ENCODE data around the gene BANF1. TPM values are rescaled to one million over a fixed set of nuclear protein-coding genes. Genes with fewer than 3 reads are reported as not detected.

The BANF1 gene
- total and polyA plus RNA-seq, 9 of the 15 experiments (the other 6 are each of a cell fraction or from before 2014, with no cell fraction given): 108 to 651 (median 263) TPM

DNA sequence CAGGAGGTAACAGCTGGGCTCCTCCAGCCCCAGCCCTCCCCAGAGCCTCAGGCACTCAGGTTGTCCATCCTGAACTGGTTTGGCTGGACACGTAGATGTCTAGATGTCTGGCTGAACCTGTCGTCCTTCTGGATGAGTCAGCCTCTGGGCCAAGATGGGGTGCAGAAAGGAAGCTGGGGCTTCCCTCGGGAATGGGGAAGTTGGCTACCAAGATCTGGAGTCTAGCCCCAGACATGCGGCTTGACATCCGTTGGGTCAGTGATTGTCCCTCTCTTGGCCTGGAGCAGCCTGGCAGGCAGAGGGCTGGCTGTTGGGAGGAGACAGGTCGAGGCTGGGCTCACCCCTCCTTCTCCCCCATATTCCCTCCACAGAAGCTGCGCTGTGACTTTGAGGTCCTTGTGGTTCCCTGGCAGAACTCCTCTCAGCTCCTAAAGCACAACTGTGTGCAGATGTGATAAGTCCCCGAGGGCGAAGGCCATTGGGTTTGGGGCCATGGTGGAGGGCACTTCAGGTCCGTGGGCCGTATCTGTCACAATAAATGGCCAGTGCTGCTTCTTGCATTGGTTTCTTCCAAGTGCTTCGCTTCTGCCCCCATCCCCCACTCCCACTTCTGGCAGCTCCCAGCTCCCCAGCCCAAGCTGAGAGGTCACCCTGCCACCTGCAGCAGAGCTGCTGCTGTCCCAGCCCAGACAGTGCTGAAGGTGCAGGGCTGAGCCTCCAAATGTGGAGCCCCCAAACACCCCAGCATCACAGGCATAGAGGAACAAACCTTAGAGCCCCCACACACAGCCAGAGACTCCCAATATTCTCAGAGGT is 10.9 kb downstream of the BANF1 start (continued):
- TF ChIP-seq, protein P1, sequence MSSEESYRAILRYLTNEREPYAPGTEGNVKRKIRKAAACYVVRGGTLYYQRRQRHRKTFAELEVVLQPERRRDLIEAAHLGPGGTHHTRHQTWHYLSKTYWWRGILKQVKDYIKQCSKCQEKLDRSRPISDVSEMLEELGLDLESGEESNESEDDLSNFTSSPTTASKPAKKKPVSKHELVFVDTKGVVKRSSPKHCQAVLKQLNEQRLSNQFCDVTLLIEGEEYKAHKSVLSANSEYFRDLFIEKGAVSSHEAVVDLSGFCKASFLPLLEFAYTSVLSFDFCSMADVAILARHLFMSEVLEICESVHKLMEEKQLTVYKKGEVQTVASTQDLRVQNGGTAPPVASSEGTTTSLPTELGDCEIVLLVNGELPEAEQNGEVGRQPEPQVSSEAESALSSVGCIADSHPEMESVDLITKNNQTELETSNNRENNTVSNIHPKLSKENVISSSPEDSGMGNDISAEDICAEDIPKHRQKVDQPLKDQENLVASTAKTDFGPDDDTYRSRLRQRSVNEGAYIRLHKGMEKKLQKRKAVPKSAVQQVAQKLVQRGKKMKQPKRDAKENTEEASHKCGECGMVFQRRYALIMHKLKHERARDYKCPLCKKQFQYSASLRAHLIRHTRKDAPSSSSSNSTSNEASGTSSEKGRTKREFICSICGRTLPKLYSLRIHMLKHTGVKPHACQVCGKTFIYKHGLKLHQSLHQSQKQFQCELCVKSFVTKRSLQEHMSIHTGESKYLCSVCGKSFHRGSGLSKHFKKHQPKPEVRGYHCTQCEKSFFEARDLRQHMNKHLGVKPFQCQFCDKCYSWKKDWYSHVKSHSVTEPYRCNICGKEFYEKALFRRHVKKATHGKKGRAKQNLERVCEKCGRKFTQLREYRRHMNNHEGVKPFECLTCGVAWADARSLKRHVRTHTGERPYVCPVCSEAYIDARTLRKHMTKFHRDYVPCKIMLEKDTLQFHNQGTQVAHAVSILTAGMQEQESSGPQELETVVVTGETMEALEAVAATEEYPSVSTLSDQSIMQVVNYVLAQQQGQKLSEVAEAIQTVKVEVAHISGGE (CRISPR knock-in tag; IDR thresholded peaks at IDR 0.05): peak in 1 of 3 experiments; percentile 50; a peak in 2 of 6 replicates
- TF ChIP-seq ZFX (CRISPR knock-in tag; IDR thresholded peaks at IDR 0.05) (no peak), ZNF143 (CRISPR knock-in tag; IDR thresholded peaks at IDR 0.05) (peak; percentile 58), BRD4 (IDR thresholded peaks at IDR 0.05) (no peak), SAP30 (IDR thresholded peaks at IDR 0.05; ENCODE audit: borderline replicate concordance, insufficient read depth, low read depth, low read length, poor library complexity, severe bottlenecking) (no peak), NR2C1 (IDR thresholded peaks at IDR 0.05) (0 out of 2 replicates have a peak, but pooled peaks have one; percentile 40), NR2C1 (tag; IDR thresholded peaks at IDR 0.05) (peak; percentile 52; the same call in 1 of the 2 replicates), CEBPG (CRISPR knock-in tag; IDR thresholded peaks at IDR 0.05) (peak; percentile 44; the same call in 1 of the 2 replicates), CEBPG (tag; conservative IDR thresholded peaks at IDR 0.05 in 1 of 2, IDR thresholded peaks at IDR 0.05 in 1 of 2) (no peak), MBD1 (CRISPR knock-in tag; IDR thresholded peaks at IDR 0.05) (no peak), U2AF2 (optimal IDR thresholded peaks at IDR 0.05; ENCODE audit: low read depth, low read length) (no peak), CREM (IDR thresholded peaks at IDR 0.05; ENCODE audit: low read depth) (peak; percentile 10; the same call in 1 of the 2 replicates), HEY1 (CRISPR knock-in tag; IDR thresholded peaks at IDR 0.05; ENCODE audit: borderline replicate concordance) (no peak), CTBP1 (IDR thresholded peaks at IDR 0.05; ENCODE audit: borderline replicate concordance) (peak; percentile 65)
- TF ChIP-seq, protein P2, sequence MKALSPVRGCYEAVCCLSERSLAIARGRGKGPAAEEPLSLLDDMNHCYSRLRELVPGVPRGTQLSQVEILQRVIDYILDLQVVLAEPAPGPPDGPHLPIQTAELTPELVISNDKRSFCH (CRISPR knock-in tag; IDR thresholded peaks at IDR 0.05): no peak
- TF ChIP-seq, protein P2 (tag; IDR thresholded peaks at IDR 0.05): 0 out of 2 replicates have a peak, but pooled peaks have one; percentile 16
- TF ChIP-seq, protein P3, sequence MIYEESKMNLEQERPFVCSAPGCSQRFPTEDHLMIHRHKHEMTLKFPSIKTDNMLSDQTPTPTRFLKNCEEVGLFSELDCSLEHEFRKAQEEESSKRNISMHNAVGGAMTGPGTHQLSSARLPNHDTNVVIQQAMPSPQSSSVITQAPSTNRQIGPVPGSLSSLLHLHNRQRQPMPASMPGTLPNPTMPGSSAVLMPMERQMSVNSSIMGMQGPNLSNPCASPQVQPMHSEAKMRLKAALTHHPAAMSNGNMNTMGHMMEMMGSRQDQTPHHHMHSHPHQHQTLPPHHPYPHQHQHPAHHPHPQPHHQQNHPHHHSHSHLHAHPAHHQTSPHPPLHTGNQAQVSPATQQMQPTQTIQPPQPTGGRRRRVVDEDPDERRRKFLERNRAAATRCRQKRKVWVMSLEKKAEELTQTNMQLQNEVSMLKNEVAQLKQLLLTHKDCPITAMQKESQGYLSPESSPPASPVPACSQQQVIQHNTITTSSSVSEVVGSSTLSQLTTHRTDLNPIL (CRISPR knock-in tag; IDR thresholded peaks at IDR 0.05): no peak
- TF ChIP-seq, protein P4, sequence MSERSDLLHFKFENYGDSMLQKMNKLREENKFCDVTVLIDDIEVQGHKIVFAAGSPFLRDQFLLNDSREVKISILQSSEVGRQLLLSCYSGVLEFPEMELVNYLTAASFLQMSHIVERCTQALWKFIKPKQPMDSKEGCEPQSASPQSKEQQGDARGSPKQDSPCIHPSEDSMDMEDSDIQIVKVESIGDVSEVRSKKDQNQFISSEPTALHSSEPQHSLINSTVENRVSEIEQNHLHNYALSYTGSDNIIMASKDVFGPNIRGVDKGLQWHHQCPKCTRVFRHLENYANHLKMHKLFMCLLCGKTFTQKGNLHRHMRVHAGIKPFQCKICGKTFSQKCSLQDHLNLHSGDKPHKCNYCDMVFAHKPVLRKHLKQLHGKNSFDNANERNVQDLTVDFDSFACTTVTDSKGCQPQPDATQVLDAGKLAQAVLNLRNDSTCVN (CRISPR knock-in tag; IDR thresholded peaks at IDR 0.05): no peak
